Mucosa of rectum (tissue), 2 donors: ENCODE measurements around the gene DYNC1I1.

Experiments used
- H3K27ac ChIP-seq, 2 donors: one replicate each; pipeline ENCODE4 v1.7.0; 2013; ENCODE audit warnings: inconsistent platforms in 2 of 2, low read depth in 2 of 2, low read length in 2 of 2
- H3K27me3 ChIP-seq, 2 donors: one replicate each; pipeline ENCODE4 v1.7.0; 2013; ENCODE audit warnings: low read length in 2 of 2; ENCODE audit not compliant: control insufficient read depth in 2 of 2, insufficient read depth in 2 of 2
- H3K36me3 ChIP-seq, 2 donors: one replicate each; pipeline ENCODE4 v1.7.0; 2013; ENCODE audit warnings: low read length in 2 of 2; ENCODE audit not compliant: control insufficient read depth in 2 of 2, insufficient read depth in 2 of 2
- H3K4me1 ChIP-seq, 2 donors: one replicate each; pipeline ENCODE4 v1.7.0; 2013; ENCODE audit warnings: low read length in 2 of 2, mild to moderate bottlenecking in 1 of 2; ENCODE audit not compliant: control insufficient read depth in 2 of 2, insufficient read depth in 2 of 2
- H3K4me3 ChIP-seq, 2 donors: one replicate each; pipeline ENCODE4 v1.7.0; 2013; ENCODE audit warnings: low read length in 2 of 2
- H3K9ac ChIP-seq, 2 donors: one replicate each; pipeline ENCODE4 v1.7.0; 2013; ENCODE audit warnings: low read length in 2 of 2, low read depth in 1 of 2, mild to moderate bottlenecking in 1 of 2
- H3K9me3 ChIP-seq, 2 donors: one replicate each; pipeline ENCODE4 v1.7.0; 2013; ENCODE audit warnings: low read length in 2 of 2; ENCODE audit not compliant: control insufficient read depth in 2 of 2
- donor health status: healthy.
- donor health status: Normal muscosa, but diverticular disease.

DYNC1I1 gene

DNA sequence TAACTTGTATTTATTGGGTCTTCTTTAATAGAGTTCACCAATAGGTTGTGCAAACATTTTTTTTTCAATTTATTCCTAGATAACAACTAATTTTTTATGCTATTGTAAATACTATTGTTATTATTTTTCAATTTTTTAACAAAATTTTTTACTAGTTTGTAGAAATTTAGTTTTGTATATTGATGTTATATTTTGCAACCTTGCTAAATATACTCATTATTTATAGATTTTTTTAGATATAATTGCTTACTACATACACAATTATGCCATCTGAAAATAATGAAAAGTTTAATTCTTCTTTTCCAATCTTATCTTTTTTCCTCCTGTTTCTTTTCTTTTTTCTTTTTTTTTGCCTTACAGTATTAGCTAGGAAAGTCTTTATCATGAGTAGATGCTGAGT, 332.6 kb downstream of the DYNC1I1 start:
- Histone ChIP-seq H3K27me3 (no peaks in the 10 kb centered on the region), H3K4me3 (no peak overlapping the region), H3K9ac (no peak overlapping the region), H3K36me3 (no peaks in the 10 kb centered on the region), H3K4me1 (no peaks in the 10 kb centered on the region), H3K9me3 (no peaks in the 10 kb centered on the region), H3K27ac (no peak overlapping the region)

GRCh38 chr7:96111405-96111804, 339.1 kb downstream of the DYNC1I1 start:
- H3K4me1 ChIP-seq, result no peaks in the 10 kb centered on the region
- no peak overlapping the region for H3K27ac ChIP-seq
- no peaks in the 10 kb centered on the region for H3K36me3 ChIP-seq
- H3K9me3 ChIP-seq, result no peaks in the 10 kb centered on the region
- no peak overlapping the region for H3K4me3 ChIP-seq
- H3K9ac ChIP-seq, result no peak overlapping the region
- no peaks in the 10 kb centered on the region for H3K27me3 ChIP-seq

- no peak overlapping the region for H3K9ac ChIP-seq
- no peak overlapping the region for H3K27ac ChIP-seq
- no peaks in the 10 kb centered on the region for H3K4me1 ChIP-seq
- no peaks in the 10 kb centered on the region for H3K27me3 ChIP-seq
- no peak overlapping the region for H3K4me3 ChIP-seq
- H3K36me3 ChIP-seq, result no peaks in the 10 kb centered on the region
- H3K9me3 ChIP-seq, result no peaks in the 10 kb centered on the region
Measured at GRCh38 chr7:96114190-96114589, 341.8 kb downstream of the DYNC1I1 start.

- Histone ChIP-seq H3K27me3 (no peaks in the 10 kb centered on the region), H3K4me3 (no peak overlapping the region), H3K4me1 (no peaks in the 10 kb centered on the region), H3K9ac (no peak overlapping the region), H3K36me3 (peaks cover 7 to 11% of the 10 kb centered on the region in 2 donors), H3K27ac (no peak overlapping the region), H3K9me3 (no peaks in the 10 kb centered on the region)
Measured at GRCh38 chr7:96116173-96116572, 343.8 kb downstream of the DYNC1I1 start.

DNA sequence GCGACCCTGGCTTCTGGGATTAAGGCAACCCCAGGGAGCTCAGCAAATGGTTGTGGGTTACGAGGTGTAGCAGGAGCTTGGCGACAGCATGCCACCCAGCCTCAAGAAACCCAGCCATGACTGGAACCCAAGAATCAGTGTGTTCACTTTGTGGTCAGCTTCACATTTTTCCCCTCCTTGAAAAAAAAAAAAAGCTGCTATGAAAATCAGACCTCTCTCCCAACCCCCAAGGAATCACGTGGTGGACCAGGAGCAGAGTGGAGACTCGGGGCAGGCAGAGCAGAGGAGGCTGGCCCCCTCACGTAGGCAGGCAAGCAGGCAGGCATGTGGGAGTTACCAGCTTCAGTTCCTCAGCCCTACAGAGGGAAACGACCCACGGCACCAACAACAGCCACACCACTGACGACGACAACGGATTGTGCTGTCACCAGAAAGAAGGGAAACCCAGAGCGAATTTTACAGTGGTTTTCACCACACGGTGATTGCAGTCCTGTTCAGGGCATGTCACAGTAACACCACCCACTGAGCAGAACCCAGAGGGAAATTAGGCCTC, 346.2 kb downstream of the DYNC1I1 start:
- H3K27me3 ChIP-seq, result no peaks in the 10 kb centered on the region
- no peaks in the 10 kb centered on the region for H3K4me1 ChIP-seq
- no peaks in the 10 kb centered on the region for H3K9me3 ChIP-seq
- H3K27ac ChIP-seq, result no peak overlapping the region
- no peak overlapping the region for H3K4me3 ChIP-seq
- peaks cover 16 to 19% of the 10 kb centered on the region in 2 donors for H3K36me3 ChIP-seq
- H3K9ac ChIP-seq, result no peak overlapping the region

DNA sequence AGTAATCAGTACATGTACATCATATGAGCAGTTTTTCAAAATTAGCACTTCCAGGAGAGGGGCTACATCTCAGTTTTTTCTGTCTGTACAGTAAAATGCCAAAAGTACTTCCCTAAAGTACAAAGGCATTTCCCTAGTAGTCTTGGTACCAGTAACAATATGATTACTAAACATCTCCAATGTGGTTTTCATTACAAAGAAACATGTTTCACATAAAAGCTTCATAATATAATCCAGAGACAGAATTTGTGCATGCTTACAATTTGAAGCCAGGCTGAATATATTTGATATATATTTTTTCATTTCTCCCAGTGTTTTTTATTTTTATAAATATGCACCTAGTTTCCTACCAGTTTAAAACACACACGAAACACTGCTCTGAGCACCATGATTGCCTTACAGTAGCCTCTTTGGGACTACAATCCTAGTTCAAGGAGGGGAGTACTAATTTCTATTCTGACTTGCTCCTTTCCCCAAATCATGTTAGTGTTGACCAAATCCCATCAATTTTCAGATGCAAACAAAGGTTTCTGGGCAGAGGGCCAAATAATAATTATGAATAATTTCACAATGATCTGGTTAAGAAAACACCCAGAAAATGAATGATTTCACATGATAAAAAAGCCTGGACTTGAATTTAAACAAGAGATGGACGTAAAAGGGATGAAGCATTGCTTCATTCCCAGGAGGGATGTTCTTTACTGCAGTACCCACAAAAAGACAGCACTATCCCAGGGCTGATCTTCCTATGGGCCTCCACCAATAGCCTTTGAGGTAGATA, 348.3 kb downstream of the DYNC1I1 start:
- Histone ChIP-seq H3K4me3 (no peak overlapping the region), H3K9ac (no peak overlapping the region), H3K27me3 (no peaks in the 10 kb centered on the region), H3K4me1 (no peaks in the 10 kb centered on the region), H3K27ac (no peak overlapping the region), H3K36me3 (peaks cover 16 to 21% of the 10 kb centered on the region in 2 donors), H3K9me3 (no peaks in the 10 kb centered on the region)

- H3K4me3 ChIP-seq, result no peak overlapping the region
- H3K9ac ChIP-seq, result no peak overlapping the region
- H3K9me3 ChIP-seq, result no peaks in the 10 kb centered on the region
- H3K27ac ChIP-seq, result no peak overlapping the region
- H3K4me1 ChIP-seq, result no peaks in the 10 kb centered on the region
- no peaks in the 10 kb centered on the region for H3K27me3 ChIP-seq
- peaks cover 16 to 21% of the 10 kb centered on the region in 2 donors for H3K36me3 ChIP-seq
Measured at GRCh38 chr7:96121752-96122151, 349.4 kb downstream of the DYNC1I1 start.

- Histone ChIP-seq H3K27ac (no peak overlapping the region), H3K4me3 (no peak overlapping the region), H3K36me3 (peaks cover 16 to 21% of the 10 kb centered on the region in 2 donors), H3K9me3 (no peaks in the 10 kb centered on the region), H3K27me3 (no peaks in the 10 kb centered on the region), H3K4me1 (no peaks in the 10 kb centered on the region), H3K9ac (no peak overlapping the region)
Measured at GRCh38 chr7:96122746-96123145, 350.4 kb downstream of the DYNC1I1 start.

DNA sequence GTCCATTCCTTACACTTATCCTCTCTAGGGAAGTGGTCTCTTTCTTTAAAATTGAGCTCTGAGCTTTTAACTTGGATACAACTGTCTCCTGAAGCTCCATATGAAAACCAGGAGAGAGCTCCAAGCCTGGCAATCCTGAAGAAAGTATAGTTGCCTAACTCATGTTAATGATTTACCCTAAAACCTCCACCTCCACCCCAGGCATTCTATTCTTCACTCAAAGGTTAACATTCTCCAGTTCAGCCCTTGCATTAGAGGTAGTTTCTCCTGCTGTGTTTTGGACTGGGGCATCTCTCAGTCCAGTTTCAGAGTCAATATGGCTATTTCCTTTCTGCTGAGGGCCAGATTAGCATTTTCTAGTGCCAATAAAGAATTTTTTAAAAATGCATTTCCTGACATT, 354.0 kb downstream of the DYNC1I1 start:
- H3K4me1 ChIP-seq, result no peaks in the 10 kb centered on the region
- peaks cover 11 to 15% of the 10 kb centered on the region in 2 donors for H3K36me3 ChIP-seq
- no peak overlapping the region for H3K9ac ChIP-seq
- no peaks in the 10 kb centered on the region for H3K27me3 ChIP-seq
- H3K9me3 ChIP-seq, result no peaks in the 10 kb centered on the region
- no peak overlapping the region for H3K4me3 ChIP-seq
- no peak overlapping the region for H3K27ac ChIP-seq

DNA sequence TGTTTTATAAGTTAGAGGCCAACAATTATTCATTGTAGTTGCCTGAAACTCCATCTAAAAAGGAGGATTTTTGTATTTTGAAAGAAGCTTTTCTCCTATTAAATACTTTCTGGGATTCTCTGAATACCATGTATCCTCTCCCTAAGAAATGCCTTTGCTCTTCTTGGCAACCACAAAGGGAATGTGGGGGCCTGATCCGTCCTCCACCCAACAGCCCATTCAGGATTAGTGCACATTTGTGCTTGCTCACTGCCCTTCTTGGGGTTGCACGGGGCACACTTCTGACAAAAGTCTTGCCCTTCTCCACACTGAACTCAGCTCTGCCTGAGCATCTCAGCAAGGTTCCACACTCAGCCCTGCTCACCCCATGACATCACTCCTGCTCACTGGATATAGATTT, 355.4 kb downstream of the DYNC1I1 start:
- H3K36me3 ChIP-seq, result peaks cover 4 to 17% of the 10 kb centered on the region in 2 donors
- H3K9me3 ChIP-seq, result no peaks in the 10 kb centered on the region
- no peaks in the 10 kb centered on the region for H3K27me3 ChIP-seq
- H3K27ac ChIP-seq, result no peak overlapping the region
- no peak overlapping the region for H3K9ac ChIP-seq
- H3K4me3 ChIP-seq, result no peak overlapping the region
- H3K4me1 ChIP-seq, result no peaks in the 10 kb centered on the region
